Ishikawa (cell line): ENCODE results near the gene NHLRC3.
A peak's percentile ranks its signal among the peaks of the same experiment; 100 is the strongest.

Source experiments
- CEBPB ChIP-seq: IDR thresholded peaks from 2 replicates; pipeline ENCODE4 v1.6.1; 2012
- CREB1 ChIP-seq: IDR thresholded peaks from 2 replicates; pipeline ENCODE4 v1.6.1; 2012; ENCODE audit warnings: low read depth
- EGR1 ChIP-seq: IDR thresholded peaks from 2 replicates; pipeline ENCODE4 v1.6.1; 2012
- EP300 ChIP-seq: IDR thresholded peaks from 2 replicates; pipeline ENCODE4 v1.6.1; 2012; ENCODE audit warnings: borderline replicate concordance
- FOXM1 ChIP-seq: IDR thresholded peaks from 2 replicates; pipeline ENCODE4 v1.6.1; 2012; ENCODE audit warnings: low read depth, borderline replicate concordance
- MAX ChIP-seq: IDR thresholded peaks from 2 replicates; pipeline ENCODE4 v1.6.1; 2012
- NFIC ChIP-seq: IDR thresholded peaks from 2 replicates; pipeline ENCODE4 v1.6.1; 2012
- RAD21 ChIP-seq: IDR thresholded peaks from 2 replicates; pipeline ENCODE4 v1.6.1; 2012; ENCODE audit warnings: low read depth
- REST ChIP-seq: IDR thresholded peaks from 2 replicates; pipeline ENCODE4 v1.6.1; 2012; ENCODE audit warnings: low read depth, mild to moderate bottlenecking
- TAF1 ChIP-seq: IDR thresholded peaks from 2 replicates; pipeline ENCODE4 v1.6.1; 2012; ENCODE audit warnings: low read depth, mild to moderate bottlenecking
- TCF12 ChIP-seq: IDR thresholded peaks from 2 replicates; pipeline ENCODE4 v1.6.1; 2012; ENCODE audit warnings: low read depth
- TEAD4 ChIP-seq: IDR thresholded peaks from 2 replicates; pipeline ENCODE4 v1.6.1; 2012
- USF1 ChIP-seq: IDR thresholded peaks from 2 replicates; pipeline ENCODE4 v1.6.1; 2012
- YY1 ChIP-seq: IDR thresholded peaks from 2 replicates; pipeline ENCODE4 v1.6.1; 2012; ENCODE audit warnings: low read depth
- ZBTB7A ChIP-seq: IDR thresholded peaks from 2 replicates; pipeline ENCODE4 v1.6.1; 2012; ENCODE audit warnings: low read depth

NHLRC3 gene

GRCh38 chr13:39040206-39040605 is 1.9 kb downstream of the NHLRC3 start:
- TF ChIP-seq MAX (no peak), RAD21 (no peak), FOXM1 (no peak), CEBPB (no peak), TCF12 (no peak)

- TF ChIP-seq NFIC = no peak
- no peak for TF ChIP-seq USF1
- TF ChIP-seq ZBTB7A = no peak
- TF ChIP-seq TCF12 = no peak
- TF ChIP-seq EP300 = no peak
- no peak for TF ChIP-seq CREB1
- no peak for TF ChIP-seq REST
- TF ChIP-seq CEBPB = no peak
- TF ChIP-seq TAF1 = no peak
- TF ChIP-seq MAX = no peak
- TF ChIP-seq YY1 = no peak
- no peak for TF ChIP-seq TEAD4
- no peak for TF ChIP-seq RAD21
- no peak for TF ChIP-seq EGR1
- TF ChIP-seq FOXM1 = no peak
Observed at GRCh38 chr13:39044536-39044935, 6.3 kb downstream of the NHLRC3 start.

GRCh38 chr13:39047560-39047959 is 9.3 kb downstream of the NHLRC3 start:
- TF ChIP-seq EP300 (no peak), TCF12 (no peak), TAF1 (no peak), ZBTB7A (no peak), CEBPB (no peak)

- TF ChIP-seq TEAD4 (no peak), EP300 (no peak), ZBTB7A (no peak), NFIC (no peak), RAD21 (no peak), YY1 (no peak), CEBPB (no peak)
Observed at GRCh38 chr13:39048806-39049205, 10.6 kb downstream of the NHLRC3 start.

- TF ChIP-seq ZBTB7A (no peak), RAD21 (no peak), CREB1 (no peak), REST (no peak), EGR1 (no peak), TCF12 (no peak), NFIC (no peak), MAX (no peak), CEBPB (no peak), TAF1 (no peak), USF1 (no peak)
Observed at GRCh38 chr13:39049274-39049673, 11.0 kb downstream of the NHLRC3 start.

GRCh38 chr13:39051157-39051556 is 12.9 kb downstream of the NHLRC3 start:
- TF ChIP-seq USF1 (no peak), RAD21 (peak; percentile 51)

GRCh38 chr13:39052944-39053343 is 14.7 kb downstream of the NHLRC3 start:
- TF ChIP-seq TCF12 (no peak), REST (no peak), USF1 (no peak)
